Dendritic cell treated with granulocyte-macrophage colony-stimulating factor and Interleukin-4, amounts not matched to agents 40 ng/mL and 50 ng/mL, for 4 days (primary cell): ENCODE data around the gene FOXC2.

Experiments used
- H3K27ac Mint-ChIP-seq: one replicate; pipeline ENCODE4 v1.8.0; 2022; ENCODE audit warnings: mild to moderate bottlenecking, mixed read lengths
- H3K27me3 Mint-ChIP-seq: one replicate; pipeline ENCODE4 v1.8.0; 2022; ENCODE audit warnings: mild to moderate bottlenecking, mixed read lengths
- H3K36me3 Mint-ChIP-seq: one replicate; pipeline ENCODE4 v1.8.0; 2022; ENCODE audit warnings: low read depth, mixed read lengths
- H3K4me1 Mint-ChIP-seq: one replicate; pipeline ENCODE4 v1.8.0; 2022; ENCODE audit warnings: low read depth, mixed read lengths
- H3K4me3 Mint-ChIP-seq: one replicate; pipeline ENCODE4 v1.8.0; 2022; ENCODE audit warnings: mild to moderate bottlenecking, moderate library complexity, mixed read lengths
- H3K9me3 Mint-ChIP-seq: one replicate; pipeline ENCODE4 v1.8.0; 2022; ENCODE audit warnings: mixed read lengths
- intact Hi-C: fragments of 100-400 bp; cut with micrococcal nuclease; formaldehyde crosslinking; loops from one replicate; pipeline ENCODE4 v1.15.0; 2022

The FOXC2 gene

GRCh38 chr16:86576591-86577313 is 10.1 kb downstream of the FOXC2 start:
- Mint-ChIP-seq H3K4me1 (peaks cover 13% of the 10 kb centered on the region), H3K27ac (no peak overlapping the region), H3K27me3 (peaks cover 96% of the 10 kb centered on the region), H3K36me3 (no peaks in the 10 kb centered on the region), H3K4me3 (peak overlapping the region; percentile 51), H3K9me3 (no peaks in the 10 kb centered on the region)
- intact Hi-C loops, result no loop called here

DNA sequence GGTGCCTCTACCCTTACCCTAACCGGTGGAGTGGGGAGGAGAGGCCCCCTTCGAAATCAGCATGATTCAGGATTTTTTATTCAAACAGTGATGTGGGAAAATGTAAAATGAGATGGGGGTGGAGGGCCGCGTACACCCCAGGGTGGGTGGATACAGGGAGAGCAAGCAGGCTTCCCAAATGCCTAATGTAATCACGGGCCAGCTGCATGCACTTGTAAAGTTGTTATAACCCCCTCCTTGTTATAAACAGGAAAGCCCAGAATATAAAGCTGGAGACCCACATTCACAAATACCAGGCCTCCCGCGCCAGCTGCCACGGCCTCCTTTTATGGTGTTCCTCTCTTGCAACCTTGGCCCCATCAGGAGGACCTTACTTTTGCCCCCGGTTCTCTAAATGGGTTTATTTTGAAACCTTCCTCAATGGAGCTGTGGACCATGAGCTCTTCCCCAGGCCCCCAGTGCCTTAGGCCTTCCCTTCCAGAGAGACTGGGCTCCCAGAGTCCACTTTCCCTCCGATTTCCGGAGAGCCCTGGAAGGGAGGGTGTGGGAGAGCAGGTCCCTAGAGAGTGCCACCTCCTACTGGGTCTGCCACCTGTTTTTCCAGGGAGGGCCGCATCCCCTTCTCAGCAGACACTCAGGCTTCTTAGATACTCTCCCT is 10.8 kb downstream of the FOXC2 start:
- intact Hi-C loops, result no loop called here
- H3K27ac Mint-ChIP-seq, result no peak overlapping the region
- H3K36me3 Mint-ChIP-seq, result no peaks in the 10 kb centered on the region
- H3K4me1 Mint-ChIP-seq, result peaks cover 13% of the 10 kb centered on the region
- no peaks in the 10 kb centered on the region for H3K9me3 Mint-ChIP-seq
- H3K4me3 Mint-ChIP-seq, result no peak overlapping the region
- H3K27me3 Mint-ChIP-seq, result peaks cover 91% of the 10 kb centered on the region

DNA sequence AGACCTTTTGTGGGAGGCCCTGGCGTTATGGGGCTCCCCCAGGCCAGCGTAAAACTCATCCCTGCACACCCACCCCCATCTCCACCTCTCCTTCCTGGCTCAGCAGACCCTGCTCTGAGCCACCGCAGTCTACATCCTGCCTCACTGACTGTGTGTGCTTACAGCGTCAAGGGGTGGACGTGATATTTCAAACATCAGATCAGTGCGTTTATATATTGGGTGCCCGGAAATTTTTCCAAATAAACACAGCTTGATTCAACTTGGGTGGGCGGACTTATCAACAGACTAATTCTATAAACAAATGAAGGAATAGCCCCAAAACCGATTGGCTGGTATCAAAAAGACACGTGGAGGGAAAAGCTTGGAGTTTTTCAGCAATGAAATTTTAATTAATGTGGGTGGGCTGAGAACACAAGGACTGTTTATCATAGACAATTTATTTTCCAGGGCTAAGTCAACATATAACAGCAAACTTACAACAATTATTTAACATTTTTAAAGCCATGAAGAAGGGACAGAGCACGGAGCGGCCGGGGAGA is 11.5 kb downstream of the FOXC2 start, which contains the start of gene FOXL1:
Gene FOXL1 (plus strand): TSS at position 489 of the 539 bp plus-strand sequence. CDS start 175 bp downstream, outside the sequence.
- Mint-ChIP-seq H3K9me3 (no peaks in the 10 kb centered on the region), H3K4me1 (peaks cover 13% of the 10 kb centered on the region), H3K27ac (no peak within 1 kb of the TSS), H3K4me3 (no peak within 1 kb of the TSS), H3K36me3 (no peaks in the 10 kb centered on the region), H3K27me3 (peaks cover 84% of the 10 kb centered on the region)
- intact Hi-C loops, result no loop called here

DNA sequence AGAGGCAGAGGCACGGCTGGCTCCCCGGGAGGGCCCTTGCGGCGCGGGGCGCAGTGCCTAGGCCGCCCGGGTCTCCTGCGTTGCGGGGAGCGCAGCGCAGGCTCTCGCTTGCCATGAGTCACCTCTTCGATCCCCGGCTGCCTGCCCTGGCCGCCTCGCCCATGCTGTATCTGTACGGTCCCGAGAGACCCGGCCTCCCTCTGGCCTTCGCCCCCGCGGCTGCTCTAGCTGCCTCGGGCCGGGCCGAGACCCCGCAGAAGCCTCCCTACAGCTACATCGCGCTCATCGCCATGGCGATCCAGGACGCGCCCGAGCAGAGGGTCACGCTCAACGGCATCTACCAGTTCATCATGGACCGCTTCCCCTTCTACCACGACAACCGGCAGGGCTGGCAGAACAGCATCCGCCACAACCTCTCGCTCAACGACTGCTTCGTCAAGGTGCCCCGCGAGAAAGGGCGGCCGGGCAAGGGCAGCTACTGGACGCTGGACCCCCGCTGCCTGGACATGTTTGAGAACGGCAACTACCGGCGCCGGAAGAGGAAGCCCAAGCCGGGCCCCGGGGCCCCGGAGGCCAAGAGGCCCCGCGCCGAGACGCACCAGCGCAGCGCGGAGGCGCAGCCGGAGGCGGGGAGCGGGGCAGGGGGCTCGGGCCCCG is 12.1 kb downstream of the FOXC2 start:
- intact Hi-C loops, result no loop called here
- H3K27me3 Mint-ChIP-seq, result peaks cover 82% of the 10 kb centered on the region
- H3K4me3 Mint-ChIP-seq, result no peak overlapping the region
- H3K4me1 Mint-ChIP-seq, result peaks cover 13% of the 10 kb centered on the region
- H3K9me3 Mint-ChIP-seq, result no peaks in the 10 kb centered on the region
- no peak overlapping the region for H3K27ac Mint-ChIP-seq
- H3K36me3 Mint-ChIP-seq, result no peaks in the 10 kb centered on the region

GRCh38 chr16:86579268-86580062 is 12.8 kb downstream of the FOXC2 start:
- peaks cover 77% of the 10 kb centered on the region for H3K27me3 Mint-ChIP-seq

GRCh38 chr16:86580063-86580790 is 13.6 kb downstream of the FOXC2 start:
- H3K27ac Mint-ChIP-seq, result no peak overlapping the region
- peaks cover 13% of the 10 kb centered on the region for H3K4me1 Mint-ChIP-seq
- no peaks in the 10 kb centered on the region for H3K9me3 Mint-ChIP-seq
- peaks cover 70% of the 10 kb centered on the region for H3K27me3 Mint-ChIP-seq
- intact Hi-C loops, result no loop called here
- H3K36me3 Mint-ChIP-seq, result no peaks in the 10 kb centered on the region
- no peak overlapping the region for H3K4me3 Mint-ChIP-seq

More at GRCh38 chr16:86579268-86580062, 12.8 kb downstream of the FOXC2 start:
- Mint-ChIP-seq H3K27ac (no peak overlapping the region), H3K9me3 (no peaks in the 10 kb centered on the region), H3K4me1 (peaks cover 13% of the 10 kb centered on the region), H3K4me3 (no peak overlapping the region), H3K36me3 (no peaks in the 10 kb centered on the region)
- intact Hi-C loops, result no loop called here

DNA sequence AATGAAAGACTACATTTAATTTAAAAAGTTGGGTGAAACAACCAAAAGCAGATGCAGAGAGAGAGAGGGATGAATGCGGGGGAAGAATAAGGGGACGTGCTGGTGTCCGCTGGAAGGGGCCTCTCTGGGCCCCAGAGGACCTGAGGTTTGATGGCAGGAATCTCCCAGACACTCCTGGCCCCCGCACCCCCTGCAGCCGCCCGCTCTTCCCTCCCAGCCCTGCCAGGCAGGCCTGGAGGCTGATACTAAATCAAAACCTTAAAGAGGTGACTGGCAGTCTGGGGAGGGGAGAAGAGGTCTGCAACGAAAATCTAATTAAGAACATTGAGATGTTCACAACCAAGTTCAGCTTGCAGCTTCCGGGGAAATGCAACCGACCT is 14.2 kb downstream of the FOXC2 start:
- intact Hi-C loops, result no loop called here
- Mint-ChIP-seq H3K4me3 (no peak overlapping the region), H3K4me1 (peaks cover 13% of the 10 kb centered on the region), H3K36me3 (no peaks in the 10 kb centered on the region), H3K9me3 (no peaks in the 10 kb centered on the region), H3K27ac (no peak overlapping the region), H3K27me3 (peaks cover 66% of the 10 kb centered on the region)

DNA sequence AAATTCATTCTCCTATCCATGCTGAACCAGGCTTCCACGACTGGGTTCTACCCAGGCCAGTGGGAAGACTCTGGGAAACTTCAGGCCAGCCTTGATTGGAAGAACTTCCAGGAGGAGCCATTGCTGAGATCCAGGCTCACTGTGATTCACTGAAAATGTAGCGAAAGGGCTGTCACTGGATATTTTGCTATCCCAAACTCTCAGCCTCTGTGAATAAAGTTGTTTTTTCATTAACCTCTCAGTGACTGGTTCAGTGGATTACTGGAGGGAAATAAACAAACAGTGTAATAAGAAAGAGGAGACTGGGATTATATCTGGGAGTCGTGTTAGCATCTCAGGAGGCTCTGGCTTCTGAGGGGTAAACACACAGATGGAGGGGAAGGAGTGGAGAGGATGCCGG is 14.8 kb downstream of the FOXC2 start:
- intact Hi-C loops, result no loop called here
- H3K36me3 Mint-ChIP-seq, result no peaks in the 10 kb centered on the region
- H3K27me3 Mint-ChIP-seq, result peaks cover 60% of the 10 kb centered on the region
- no peak overlapping the region for H3K4me3 Mint-ChIP-seq
- H3K9me3 Mint-ChIP-seq, result no peaks in the 10 kb centered on the region
- H3K27ac Mint-ChIP-seq, result no peak overlapping the region
- peaks cover 6% of the 10 kb centered on the region for H3K4me1 Mint-ChIP-seq

DNA sequence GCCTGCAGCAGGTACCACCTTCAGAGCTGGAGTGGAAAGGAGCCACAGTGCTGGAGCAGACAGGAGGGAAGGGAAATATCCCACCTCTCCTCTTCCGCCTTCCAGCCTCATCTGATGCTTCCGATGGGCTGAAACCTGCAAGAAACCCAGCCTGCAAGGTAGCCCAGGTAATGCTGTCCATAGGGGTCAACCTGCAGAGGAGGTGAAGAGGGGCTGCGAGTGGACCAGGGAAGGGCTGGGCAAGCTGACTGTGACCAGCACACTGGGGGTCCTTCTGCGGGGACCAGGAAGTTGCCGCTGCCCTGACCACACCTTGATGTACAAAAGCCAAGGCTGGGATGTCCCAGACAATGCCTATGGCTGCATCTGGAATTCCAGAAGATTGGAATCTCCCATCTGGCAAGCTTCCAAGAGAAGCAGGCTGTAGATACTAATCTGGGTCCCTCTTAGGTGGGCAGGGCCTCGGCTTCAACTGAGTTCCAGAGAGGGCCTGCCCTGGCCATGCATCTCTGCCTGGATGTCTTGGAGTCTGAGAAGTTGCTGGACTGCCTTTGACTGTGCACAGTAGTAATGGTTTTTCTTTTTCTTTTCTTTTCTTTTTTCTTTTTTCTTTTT is 17.5 kb downstream of the FOXC2 start:
- peaks cover 36% of the 10 kb centered on the region for H3K27me3 Mint-ChIP-seq
- no peaks in the 10 kb centered on the region for H3K9me3 Mint-ChIP-seq
- intact Hi-C loops, result no loop called here
- H3K4me1 Mint-ChIP-seq, result no peaks in the 10 kb centered on the region
- no peaks in the 10 kb centered on the region for H3K36me3 Mint-ChIP-seq
- H3K27ac Mint-ChIP-seq, result no peak overlapping the region
- H3K4me3 Mint-ChIP-seq, result no peak overlapping the region

GRCh38 chr16:86584726-86585721 is 18.4 kb downstream of the FOXC2 start:
- intact Hi-C loops, result no loop called here

GRCh38 chr16:86585821-86586611 is 19.4 kb downstream of the FOXC2 start:
- H3K27me3 Mint-ChIP-seq, result peaks cover 19% of the 10 kb centered on the region
- H3K36me3 Mint-ChIP-seq, result no peaks in the 10 kb centered on the region
- no peaks in the 10 kb centered on the region for H3K4me1 Mint-ChIP-seq
- no peak overlapping the region for H3K27ac Mint-ChIP-seq
- no peak overlapping the region for H3K4me3 Mint-ChIP-seq
- H3K9me3 Mint-ChIP-seq, result no peaks in the 10 kb centered on the region
- intact Hi-C loops, result no loop called here

More at GRCh38 chr16:86584726-86585721, 18.4 kb downstream of the FOXC2 start:
- H3K4me3 Mint-ChIP-seq, result no peak overlapping the region
- no peaks in the 10 kb centered on the region for H3K36me3 Mint-ChIP-seq
- H3K9me3 Mint-ChIP-seq, result no peaks in the 10 kb centered on the region
- H3K27me3 Mint-ChIP-seq, result peaks cover 29% of the 10 kb centered on the region
- no peaks in the 10 kb centered on the region for H3K4me1 Mint-ChIP-seq
- no peak overlapping the region for H3K27ac Mint-ChIP-seq
